Lung (tissue), 12 donors: ENCODE measurements around the gene KISS1R. TPM values are rescaled to one million over a fixed set of nuclear protein-coding genes. Genes with fewer than 3 reads are reported as not detected.

Experiments used
- ATAC-seq: fragments of 200-7000 bp; cut with Tn5 transposase; one replicate; pipeline ENCODE4 v1.9.1; 2020; ENCODE audit warnings: moderate number of reproducible peaks; ENCODE audit not compliant: insufficient read depth, low FRiP score
- DNase-seq, 3 donors: peaks; one replicate each; pipeline ENCODE4 v3.0.0-alpha.2; 2013 to 2017
- H3K27ac ChIP-seq, 2 donors: one replicate each; pipeline ENCODE4 v1.5.1; 2013; ENCODE audit warnings: mild to moderate bottlenecking in 2 of 2, moderate library complexity in 2 of 2, control low read depth in 1 of 2, inconsistent platforms in 1 of 2, low read depth in 1 of 2, low read length in 1 of 2
- H3K27me3 ChIP-seq, 3 donors: one replicate each; pipeline ENCODE4 v1.5.1; 2013; ENCODE audit warnings: low read length in 2 of 3; ENCODE audit not compliant: control insufficient read depth in 3 of 3, insufficient read depth in 3 of 3
- H3K36me3 ChIP-seq, 4 donors: one replicate each; pipeline ENCODE4 v1.5.1; 2013; ENCODE audit warnings: low read length in 4 of 4, mild to moderate bottlenecking in 1 of 4, moderate library complexity in 1 of 4; ENCODE audit not compliant: control insufficient read depth in 4 of 4, insufficient read depth in 4 of 4
- H3K4me1 ChIP-seq, 5 donors: one replicate each; pipeline ENCODE4 v1.5.1; 2013; ENCODE audit warnings: low read length in 5 of 5, mild to moderate bottlenecking in 2 of 5, moderate library complexity in 1 of 5; ENCODE audit not compliant: control insufficient read depth in 5 of 5, insufficient read depth in 5 of 5
- H3K4me3 ChIP-seq: one replicate; pipeline ENCODE4 v1.5.1; 2013; ENCODE audit warnings: mild to moderate bottlenecking, control low read depth, moderate library complexity
- H3K9ac ChIP-seq, 2 donors: one replicate each; pipeline ENCODE4 v1.5.1; 2013; ENCODE audit warnings: low read length in 2 of 2, control low read depth in 1 of 2; ENCODE audit not compliant: insufficient read depth in 1 of 2
- H3K9me3 ChIP-seq, 4 donors: one replicate each; pipeline ENCODE4 v1.5.1; 2013; ENCODE audit warnings: low read length in 3 of 4, mild to moderate bottlenecking in 1 of 4, moderate library complexity in 1 of 4; ENCODE audit not compliant: control insufficient read depth in 4 of 4, insufficient read depth in 3 of 4
- WGBS, 2 donors: extraction: QIAGEN DNeasy Blood & Tissue Kit; methylation state at CpG; one replicate each; pipeline ENCODE4 v1.1.7; 2013; 5-methylcytosine and 5-hydroxymethylcytosine counted together
- polyA plus RNA-seq, 2 donors: library from polyadenylated mRNA; stranded (reverse); fragments of 200-250 nt; gene quantifications; one replicate each; pipeline ENCODE4 v1.2.1, GENCODE V29; 2013
- total RNA-seq, 2 donors: library from RNA; depleted of rRNA in 1 of 2; stranded (reverse); fragments of >200 nt in 1 of 2; gene quantifications; one replicate each; pipeline ENCODE4 v1.2.1, GENCODE V29; 2014 to 2021
- TF ChIP-seq, protein P1 (sequence below): IDR thresholded peaks from 2 replicates; pipeline ENCODE4 v1.5.1; 2012; ENCODE audit warnings: mild to moderate bottlenecking; ENCODE audit errors: control extremely low read depth, extremely low read depth
- donor health status: control.
- donor health status: control.
- donor health status: Bipolar disorder and iron deficiency.
- donor health status: healthy.
- donor health status: DM: yes; HTN: yes; CAD: no.

KISS1R gene
- total and polyA plus RNA-seq, 4 donors, result 0.13 to 0.21 TPM; not detected in 2

GRCh38 chr19:884420-885211 lies 32.5 kb upstream of the KISS1R start:
- TF ChIP-seq, protein P1, sequence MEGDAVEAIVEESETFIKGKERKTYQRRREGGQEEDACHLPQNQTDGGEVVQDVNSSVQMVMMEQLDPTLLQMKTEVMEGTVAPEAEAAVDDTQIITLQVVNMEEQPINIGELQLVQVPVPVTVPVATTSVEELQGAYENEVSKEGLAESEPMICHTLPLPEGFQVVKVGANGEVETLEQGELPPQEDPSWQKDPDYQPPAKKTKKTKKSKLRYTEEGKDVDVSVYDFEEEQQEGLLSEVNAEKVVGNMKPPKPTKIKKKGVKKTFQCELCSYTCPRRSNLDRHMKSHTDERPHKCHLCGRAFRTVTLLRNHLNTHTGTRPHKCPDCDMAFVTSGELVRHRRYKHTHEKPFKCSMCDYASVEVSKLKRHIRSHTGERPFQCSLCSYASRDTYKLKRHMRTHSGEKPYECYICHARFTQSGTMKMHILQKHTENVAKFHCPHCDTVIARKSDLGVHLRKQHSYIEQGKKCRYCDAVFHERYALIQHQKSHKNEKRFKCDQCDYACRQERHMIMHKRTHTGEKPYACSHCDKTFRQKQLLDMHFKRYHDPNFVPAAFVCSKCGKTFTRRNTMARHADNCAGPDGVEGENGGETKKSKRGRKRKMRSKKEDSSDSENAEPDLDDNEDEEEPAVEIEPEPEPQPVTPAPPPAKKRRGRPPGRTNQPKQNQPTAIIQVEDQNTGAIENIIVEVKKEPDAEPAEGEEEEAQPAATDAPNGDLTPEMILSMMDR, result no peak
- H3K4me3 ChIP-seq, result no peak overlapping the region
- peaks cover 0 to 4% (median 0%) of the 10 kb centered on the region in 4 donors for H3K9me3 ChIP-seq
- DNase-seq (no peak), ATAC-seq (no peak)
- H3K36me3 ChIP-seq, result peaks cover 0 to 76% (median 42%) of the 10 kb centered on the region in 4 donors
- no peaks in the 10 kb centered on the region for H3K4me1 ChIP-seq
- peak overlapping the region in 1 of 2 donors; percentile 3 for H3K27ac ChIP-seq
- H3K27me3 ChIP-seq, result no peaks in the 10 kb centered on the region
- no peak overlapping the region for H3K9ac ChIP-seq
- WGBS, 2 donors, result 95 to 96% methylated on average over 51 of the region's 51 CpGs

GRCh38 chr19:885536-886224 lies 31.5 kb upstream of the KISS1R start:
- H3K27ac ChIP-seq, result no peak overlapping the region
- TF ChIP-seq, protein P1, result no peak
- no peak overlapping the region for H3K4me3 ChIP-seq
- ATAC-seq (no peak), DNase-seq (no peak)
- no peak overlapping the region for H3K9ac ChIP-seq
- no peaks in the 10 kb centered on the region for H3K4me1 ChIP-seq
- 97% methylated on average over 63 to 64 of the region's 64 CpGs for WGBS, 2 donors
- H3K36me3 ChIP-seq, result peaks cover 0 to 76% (median 41%) of the 10 kb centered on the region in 4 donors
- no peaks in the 10 kb centered on the region for H3K27me3 ChIP-seq
- H3K9me3 ChIP-seq, result peaks cover 0 to 4% (median 0%) of the 10 kb centered on the region in 4 donors

DNA sequence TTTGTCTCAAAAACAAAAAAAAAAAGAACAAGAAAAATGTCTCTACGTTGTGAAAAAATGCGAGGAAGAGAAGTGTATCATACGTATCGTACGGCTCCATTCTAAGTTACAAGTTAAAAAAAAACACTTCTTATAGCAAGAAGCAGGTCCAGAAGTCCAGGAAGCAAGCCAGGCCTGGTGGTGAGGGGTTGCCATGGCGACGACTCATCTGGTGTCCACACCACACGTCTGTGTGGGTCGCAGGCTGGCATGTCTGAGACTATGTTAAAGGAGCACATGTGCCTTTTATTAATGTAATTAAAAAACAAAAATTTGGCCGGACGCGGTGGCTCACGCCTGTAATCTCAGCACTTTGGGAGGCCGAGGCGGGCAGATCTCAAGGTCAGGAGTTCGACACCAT lies 30.1 kb upstream of the KISS1R start:
- Histone ChIP-seq H3K4me1 (peaks cover 0 to 4% (median 0%) of the 10 kb centered on the region in 5 donors), H3K9ac (no peak overlapping the region), H3K9me3 (no peaks in the 10 kb centered on the region), H3K4me3 (no peak overlapping the region), H3K36me3 (peaks cover 0 to 67% (median 31%) of the 10 kb centered on the region in 4 donors), H3K27ac (no peak overlapping the region), H3K27me3 (no peaks in the 10 kb centered on the region)
- TF ChIP-seq, protein P1, result no peak
- DNase-seq (peak in 1 of 3 donors; percentile 40), ATAC-seq (no peak)
- 86 to 88% methylated on average over 16 of the region's 16 CpGs for WGBS, 2 donors
